Activated naive CD4-positive, alpha-beta T cell (primary cell): ENCODE measurements around the gene RAB10.
"Not testable (repeated sequence)": the region's sequence is repeated elsewhere in the genome, so short reads cannot be mapped to it uniquely, and the experiment has no call there.

Source experiments
- DNase-seq, 4 experiments: peaks; one replicate each; lab custom pipeline; 2025; lab: John Stamatoyannopoulos, UW

Gene RAB10

GRCh38 chr2:26089337-26089736, 55.5 kb downstream of the RAB10 start:
- no peak for DNase-seq

GRCh38 chr2:26095758-26096157, 61.9 kb downstream of the RAB10 start:
- DNase-seq, result no peak

DNA sequence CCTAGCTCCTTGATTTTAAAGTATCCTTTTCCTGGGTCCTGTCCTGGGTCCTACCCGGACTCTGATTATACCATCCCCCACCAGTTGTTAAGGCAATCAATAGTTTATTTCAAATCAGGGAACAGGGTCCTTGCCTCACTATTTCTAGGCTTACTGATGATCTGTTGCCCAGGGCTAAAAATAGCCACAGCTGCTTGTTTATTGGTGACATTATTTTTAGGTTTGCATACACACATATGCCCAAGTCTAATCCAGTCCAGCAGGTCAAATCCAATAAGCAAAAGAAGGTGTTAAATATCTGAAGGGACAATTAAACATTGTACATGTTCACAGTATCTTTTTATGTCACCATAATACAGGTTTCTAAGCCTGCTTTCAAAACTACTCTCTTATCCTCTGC, 66.0 kb downstream of the RAB10 start:
- no peak for DNase-seq

- DNase-seq, result no peak
Observed at GRCh38 chr2:26100384-26100783, 66.5 kb downstream of the RAB10 start.

- DNase-seq, result no peak
Observed at GRCh38 chr2:26103752-26104151, 69.9 kb downstream of the RAB10 start.

- DNase-seq, result not testable (repeated sequence)
Observed at GRCh38 chr2:26108701-26109100, 74.8 kb downstream of the RAB10 start.

DNA sequence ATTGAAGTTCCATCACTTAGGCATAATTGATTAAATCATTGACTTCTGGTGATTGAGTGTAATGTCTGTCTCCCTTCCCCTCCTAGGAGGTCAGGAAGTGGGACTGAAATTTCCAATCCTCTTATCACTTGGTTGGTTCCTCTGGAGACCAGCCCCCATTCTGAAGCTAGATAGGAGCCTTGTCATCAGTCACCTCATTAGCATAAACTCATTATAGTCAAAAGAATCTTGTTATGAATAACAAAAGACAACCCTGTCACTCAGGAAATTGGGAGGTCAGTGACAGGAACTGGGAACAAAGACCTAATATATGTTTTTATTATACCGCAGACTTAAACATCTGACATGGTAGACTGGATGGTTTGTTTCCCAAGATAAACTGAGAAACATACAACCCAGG, 78.3 kb downstream of the RAB10 start:
- DNase-seq, result no peak

- DNase-seq, result no peak
Observed at GRCh38 chr2:26114151-26114550, 80.3 kb downstream of the RAB10 start.

GRCh38 chr2:26118682-26119081, 84.8 kb downstream of the RAB10 start:
- DNase-seq, result no peak

DNA sequence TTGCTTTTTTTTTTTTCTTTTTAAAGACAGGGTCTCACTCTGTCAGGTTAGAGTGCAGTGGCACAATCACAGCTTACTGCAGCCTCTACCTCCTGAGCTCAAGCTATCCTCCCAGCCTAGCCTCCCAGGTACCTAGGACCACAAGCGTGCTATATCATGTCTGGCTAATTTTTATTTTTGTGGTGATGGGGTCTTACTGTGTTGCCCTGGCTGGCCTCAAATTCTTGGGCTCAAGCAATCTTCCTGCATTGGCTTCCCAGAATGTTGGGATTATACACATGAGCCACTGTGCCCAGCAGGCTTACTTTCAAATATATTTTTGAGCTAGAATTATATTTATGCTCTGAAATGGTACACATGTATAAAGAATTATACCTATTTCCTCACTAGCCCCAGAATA, 85.6 kb downstream of the RAB10 start:
- no peak for DNase-seq

DNA sequence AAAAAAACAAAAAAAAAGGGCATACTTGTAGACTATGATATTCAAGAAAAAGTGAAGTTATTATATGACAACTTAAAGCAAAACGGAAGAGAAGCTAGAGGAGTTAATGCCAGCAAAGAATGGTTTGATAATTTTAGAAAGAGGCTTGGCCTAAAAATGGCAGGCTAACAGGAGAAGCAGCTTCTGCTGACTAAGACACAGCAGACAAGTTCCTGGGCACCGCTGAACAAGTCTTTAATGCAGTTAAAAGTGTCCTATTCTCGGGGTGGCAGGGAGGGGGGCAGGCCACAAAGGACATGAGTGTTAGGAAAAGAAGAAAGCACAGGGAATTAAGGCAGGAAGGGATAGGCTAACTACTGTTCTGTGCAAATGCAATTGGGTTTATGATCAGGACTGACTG, 88.7 kb downstream of the RAB10 start:
- no peak for DNase-seq

GRCh38 chr2:26123426-26123825, 89.5 kb downstream of the RAB10 start:
- DNase-seq, result no peak

GRCh38 chr2:26126074-26126473, 92.2 kb downstream of the RAB10 start:
- DNase-seq, result no peak

DNA sequence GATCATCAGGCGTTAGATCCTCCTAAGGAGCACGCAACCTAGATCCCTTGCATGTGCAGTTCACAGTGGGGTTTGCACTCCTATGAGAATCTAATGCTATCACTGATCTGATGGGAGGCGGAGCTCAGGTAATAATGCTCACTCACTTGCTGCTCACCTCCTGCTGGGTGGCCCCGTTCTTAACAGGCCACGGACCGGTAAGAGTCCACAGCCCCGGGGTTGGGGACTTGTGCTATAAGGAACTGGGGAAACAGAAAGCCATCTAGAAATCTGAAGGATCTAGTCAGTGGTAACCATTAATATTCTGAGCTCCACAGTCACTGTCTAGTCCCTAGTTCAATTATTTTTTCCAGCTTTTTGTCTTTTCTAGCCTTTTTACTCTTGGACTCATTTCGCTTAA, 94.3 kb downstream of the RAB10 start:
- DNase-seq, result no peak

DNA sequence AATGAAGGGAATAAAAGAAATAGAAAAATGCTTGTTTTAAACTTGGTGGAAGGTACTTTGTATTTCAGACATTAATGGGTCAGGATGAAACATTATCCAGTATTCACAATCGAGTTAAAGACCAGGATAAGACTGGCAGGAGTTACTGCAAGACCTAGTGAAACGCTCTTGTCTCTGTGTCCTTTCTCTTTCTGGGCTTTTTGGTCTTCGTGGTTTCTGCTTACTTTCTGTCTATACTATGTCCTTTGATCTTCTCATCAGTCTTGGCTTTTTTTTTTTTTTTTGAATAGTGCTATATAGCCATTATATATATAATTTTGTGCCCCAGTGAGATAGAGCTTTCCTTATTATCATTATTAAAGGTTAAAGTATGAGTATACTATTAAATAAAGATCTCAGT, 96.9 kb downstream of the RAB10 start:
- DNase-seq, result no peak

- DNase-seq, result no peak
Observed at GRCh38 chr2:26136451-26136850, 102.6 kb downstream of the RAB10 start.

DNA sequence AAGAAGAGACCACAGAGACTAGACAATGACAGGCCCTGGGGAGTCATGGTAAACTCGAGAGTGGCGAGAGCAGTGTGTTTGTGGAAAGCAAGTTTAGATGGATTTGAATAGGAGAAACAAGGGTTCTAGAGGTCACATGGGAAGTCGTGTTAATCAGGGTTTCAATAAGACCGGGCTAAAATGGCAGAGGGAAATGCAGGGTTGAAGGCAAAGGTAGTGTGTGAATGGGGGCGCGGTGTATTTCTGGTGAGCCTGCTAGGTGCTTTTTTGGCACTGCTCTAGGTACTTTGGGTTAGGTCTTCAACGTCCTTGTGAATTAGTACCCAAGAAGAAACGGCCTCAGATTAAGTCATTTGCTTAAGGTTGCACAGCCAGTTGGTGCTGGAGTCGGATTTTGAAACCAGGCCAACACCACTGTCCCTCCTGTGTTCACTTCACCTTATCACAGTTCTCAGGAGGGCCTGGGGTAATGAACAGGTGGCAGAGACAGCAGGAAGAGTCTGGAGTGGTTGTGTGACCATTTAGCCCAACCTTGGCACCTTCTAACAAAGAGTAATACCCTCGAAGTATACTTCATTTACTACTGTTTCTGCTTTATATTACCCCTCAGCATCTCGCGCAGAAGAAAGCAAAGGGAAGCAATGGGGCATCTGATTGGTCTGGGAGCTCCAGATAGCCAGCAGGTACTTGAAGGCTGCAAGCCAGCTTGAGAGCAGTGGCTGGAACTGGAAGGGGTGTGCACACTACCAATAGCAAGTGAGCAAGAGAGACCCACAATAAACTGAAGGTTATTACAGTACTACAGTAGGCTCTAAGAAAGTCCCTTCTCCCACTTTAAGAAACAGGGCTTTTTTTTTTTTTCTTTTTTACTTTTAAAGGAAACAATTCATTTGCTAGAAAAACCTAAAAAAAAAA, 105.6 kb downstream of the RAB10 start:
- no peak for DNase-seq

DNA sequence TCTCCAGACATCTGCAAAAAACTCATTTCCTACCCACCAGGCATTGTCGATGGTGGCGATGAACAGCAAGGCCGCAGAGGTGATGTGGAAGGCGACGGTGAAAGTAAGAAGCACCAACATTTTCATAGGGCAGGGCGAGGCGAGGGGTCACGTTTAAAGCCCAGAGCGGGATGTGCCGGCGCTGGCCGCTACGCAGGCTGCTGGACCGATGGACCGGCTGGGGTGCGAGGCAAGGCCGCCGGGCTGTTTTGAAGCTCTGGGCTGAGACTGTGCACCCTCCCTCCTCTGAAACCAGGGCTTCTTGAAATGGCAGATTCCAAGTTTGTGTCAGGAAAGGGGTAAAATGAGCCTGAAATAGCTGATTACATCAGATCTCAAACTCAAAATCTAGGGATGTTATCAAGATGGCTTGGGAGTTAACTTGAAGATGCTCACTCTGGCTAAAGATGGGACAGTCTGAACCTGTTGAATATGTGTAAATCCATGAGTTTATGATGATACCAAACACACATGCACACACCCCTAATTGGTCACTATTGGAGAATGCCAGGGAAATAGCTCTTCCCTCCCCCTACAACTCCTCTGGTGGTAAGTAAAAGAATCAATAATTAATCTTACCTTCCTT, 107.4 kb downstream of the RAB10 start:
- DNase-seq, result no peak

DNA sequence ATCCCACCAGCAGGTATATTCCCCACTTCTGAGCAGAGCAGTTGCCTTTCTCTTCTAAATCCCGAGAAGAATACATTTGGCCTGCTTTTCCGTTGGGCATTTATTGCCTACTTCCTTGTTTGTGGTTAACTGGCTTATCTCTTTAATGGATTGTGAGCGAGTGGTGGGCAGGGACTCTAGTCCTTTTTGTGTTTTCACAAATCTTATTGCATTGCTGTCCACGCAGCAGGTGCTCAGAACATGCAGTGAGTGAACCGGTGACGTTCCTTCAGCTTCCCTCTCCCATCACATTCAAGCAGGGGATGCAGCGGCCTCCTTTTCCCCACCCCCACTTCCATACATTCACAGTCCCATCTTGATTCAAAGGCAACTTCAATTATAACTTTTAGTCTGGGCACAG, 110.1 kb downstream of the RAB10 start:
- no peak for DNase-seq

DNA sequence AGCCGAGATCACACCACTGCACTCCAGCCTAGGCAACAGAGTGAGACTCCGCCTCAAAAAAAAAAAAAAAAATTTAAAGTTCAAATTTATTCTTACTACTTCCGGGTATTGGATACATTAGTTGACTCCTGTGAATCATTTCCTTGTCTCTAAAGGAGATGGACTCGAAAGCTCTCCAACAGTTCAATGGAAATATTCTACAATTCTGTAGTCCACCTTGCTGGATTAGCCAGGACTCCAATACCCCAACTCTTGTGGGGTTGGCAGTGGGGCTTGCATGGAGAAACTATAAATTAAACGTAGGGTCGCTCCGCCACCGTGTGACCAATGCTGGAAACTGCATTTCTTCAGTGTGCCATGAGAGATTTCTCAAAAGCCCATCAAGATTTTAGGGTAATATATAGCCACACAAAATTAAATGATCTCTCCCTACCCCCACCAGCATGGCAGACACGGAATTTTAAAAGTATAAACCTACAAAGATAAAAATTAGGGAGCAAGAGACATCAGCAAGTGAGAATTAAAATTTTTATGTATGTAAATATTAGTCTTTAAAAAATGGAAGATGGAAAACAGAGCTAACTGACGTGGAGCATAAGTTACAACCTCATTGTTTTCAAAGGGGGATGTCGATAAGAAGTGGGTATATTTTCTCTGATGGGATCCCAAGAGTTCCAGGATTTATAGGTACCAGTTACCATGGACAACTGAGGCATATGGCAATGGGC, 111.2 kb downstream of the RAB10 start:
- peak in 3 of 4 experiments; percentile 4 to 40 (median 22) for DNase-seq

DNA sequence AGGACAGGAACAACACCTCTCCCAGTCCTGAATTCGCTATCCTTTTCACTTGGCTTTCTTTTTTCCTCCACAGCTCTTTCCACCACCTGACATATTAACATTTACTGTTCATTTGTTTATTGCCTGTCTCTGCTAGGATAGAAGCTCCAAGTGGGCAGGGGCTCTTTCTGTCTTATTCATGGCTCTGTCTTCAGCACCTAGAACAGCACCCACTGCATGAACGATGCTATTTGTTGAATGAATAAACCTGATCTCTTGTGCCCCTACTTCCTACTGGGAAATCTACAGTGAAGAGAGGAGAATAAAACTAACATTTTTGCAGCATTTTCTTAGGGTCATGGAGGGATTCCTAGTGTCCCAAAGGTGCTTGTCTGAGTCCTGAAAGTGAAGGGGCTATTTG, 114.6 kb downstream of the RAB10 start:
- DNase-seq, result no peak

- no peak for DNase-seq
Observed at GRCh38 chr2:26150243-26150642, 116.4 kb downstream of the RAB10 start.

- no peak for DNase-seq
Observed at GRCh38 chr2:26157580-26157979, 123.7 kb downstream of the RAB10 start.
